Pancreas (tissue), 10 donors: ENCODE measurements around the gene ZP3. TPM values are rescaled to one million over a fixed set of nuclear protein-coding genes. Genes with fewer than 3 reads are reported as not detected.
"Not testable (repeated sequence)": the region's sequence is repeated elsewhere in the genome, so short reads cannot be mapped to it uniquely, and the experiment has no call there.

Source experiments
- ATAC-seq, 4 donors: fragments of 200-7000 bp; cut with Tn5 transposase; one replicate each; pipeline versions ENCODE4 v1.8.0 to v1.9.1; 2020; ENCODE audit warnings: mild to moderate bottlenecking in 4 of 4, moderate library complexity in 4 of 4
- DNase-seq, 6 donors: peaks; one replicate each; pipeline ENCODE4 v3.0.0-alpha.2; 2020
- FAIRE-seq: peaks from 2 replicates; lab custom pipeline; 2012; peaks lifted over from hg19 to GRCh38; lab: Jason Lieb, UNC
- H3K27ac ChIP-seq, 4 donors: fragments of 200-600 bp; sonication (generic); 1 replicate in 3 of 4; 2 replicates in 1 of 4; pipeline versions ENCODE4 v1.5.0 to v1.8.0; 2020
- H3K27me3 ChIP-seq, 4 donors: fragments of 200-600 bp; one replicate each; pipeline ENCODE4 v1.8.0; 2021
- H3K36me3 ChIP-seq, 3 donors: fragments of 200-600 bp; sonication (generic) in 1 of 3; one replicate each; pipeline versions ENCODE4 v1.5.0 to v1.8.0; 2020 to 2021
- H3K4me1 ChIP-seq, 3 donors: fragments of 200-600 bp; one replicate each; pipeline ENCODE4 v1.8.0; 2021
- H3K4me3 ChIP-seq, 4 donors: fragments of 200-600 bp; sonication (generic) in 2 of 4; one replicate each; pipeline versions ENCODE4 v1.5.0 to v1.8.0; 2020 to 2021
- H3K9me3 ChIP-seq, 4 donors: fragments of 200-600 bp; one replicate each; pipeline ENCODE4 v1.8.0; 2021
- WGBS, 2 donors: extraction: QIAGEN DNeasy Blood & Tissue Kit; methylation state at CpG; one replicate each; pipeline ENCODE4 v1.1.7; 2013; 5-methylcytosine and 5-hydroxymethylcytosine counted together
- intact Hi-C, 3 donors: fragments of 100-400 bp; cut with DNase I; formaldehyde crosslinking; loops; one replicate each; pipeline versions ENCODE4 v1.11.1 to v1.14.2; 2022
- polyA plus RNA-seq, 2 donors: library from polyadenylated mRNA; stranded (reverse); fragments of 200-250 nt; gene quantifications; one replicate each; pipeline ENCODE4 v1.2.3, GENCODE V29; 2013
- total RNA-seq, 6 donors: library from RNA; stranded (reverse); fragmentation: NEBNext Ultra II Directional in 4 of 6; extraction: Animal tissue kit (Norgen Biotek cat#: 25700) in 4 of 6; gene quantifications; one replicate each; pipeline versions ENCODE4 v1.2.1 to v1.2.4, GENCODE V29; 2021 to 2023
- TF ChIP-seq, protein P1 (sequence below), 4 donors: fragments of 200-600 bp; sonication (generic) in 3 of 4; IDR thresholded peaks; one replicate each; pipeline versions ENCODE4 v1.5.0 to v1.8.0; 2021; ENCODE audit warnings: antibody characterized with exemption in 4 of 4
- donor health status: healthy with polysubstance abuse.
- donor health status: DM: no; HTN: no; CAD: no; lungs with moderate emphysema.
- donor health status: DM: no; HTN: no; CAD: no.
- donor health status: control.
- donor health status: control.
- donor health status: Bipolar disorder and iron deficiency.
- donor health status: DM: yes; HTN: yes; CAD: no.
- donor health status: DM: no; HTN: no; CAD: no.
- donor health status: DM: no; HTN: no; CAD: no.
- donor health status: DM: yes; HTN: yes; CAD: no.

Gene ZP3
- total and polyA plus RNA-seq, 8 donors: 2.5 to 14.1 (median 5.9) TPM

- H3K4me1 ChIP-seq: no peaks in the 10 kb centered on the region
- H3K36me3 ChIP-seq: no peaks in the 10 kb centered on the region
- no peak overlapping the region for H3K4me3 ChIP-seq
- 91 to 93% methylated on average over 9 of the region's 9 CpGs for WGBS, 2 donors
- FAIRE-seq (no peak), DNase-seq (no peak), ATAC-seq (no peak)
- no peaks in the 10 kb centered on the region for H3K9me3 ChIP-seq
- TF ChIP-seq, protein P1, sequence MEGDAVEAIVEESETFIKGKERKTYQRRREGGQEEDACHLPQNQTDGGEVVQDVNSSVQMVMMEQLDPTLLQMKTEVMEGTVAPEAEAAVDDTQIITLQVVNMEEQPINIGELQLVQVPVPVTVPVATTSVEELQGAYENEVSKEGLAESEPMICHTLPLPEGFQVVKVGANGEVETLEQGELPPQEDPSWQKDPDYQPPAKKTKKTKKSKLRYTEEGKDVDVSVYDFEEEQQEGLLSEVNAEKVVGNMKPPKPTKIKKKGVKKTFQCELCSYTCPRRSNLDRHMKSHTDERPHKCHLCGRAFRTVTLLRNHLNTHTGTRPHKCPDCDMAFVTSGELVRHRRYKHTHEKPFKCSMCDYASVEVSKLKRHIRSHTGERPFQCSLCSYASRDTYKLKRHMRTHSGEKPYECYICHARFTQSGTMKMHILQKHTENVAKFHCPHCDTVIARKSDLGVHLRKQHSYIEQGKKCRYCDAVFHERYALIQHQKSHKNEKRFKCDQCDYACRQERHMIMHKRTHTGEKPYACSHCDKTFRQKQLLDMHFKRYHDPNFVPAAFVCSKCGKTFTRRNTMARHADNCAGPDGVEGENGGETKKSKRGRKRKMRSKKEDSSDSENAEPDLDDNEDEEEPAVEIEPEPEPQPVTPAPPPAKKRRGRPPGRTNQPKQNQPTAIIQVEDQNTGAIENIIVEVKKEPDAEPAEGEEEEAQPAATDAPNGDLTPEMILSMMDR (IDR thresholded peaks at IDR 0.05): no peak
- intact Hi-C loops: no loop called here
- no peak overlapping the region for H3K27ac ChIP-seq
- H3K27me3 ChIP-seq: no peaks in the 10 kb centered on the region
These were observed 5.5 kb downstream of the ZP3 start for GRCh38 chr7:76430211-76430610.

DNA sequence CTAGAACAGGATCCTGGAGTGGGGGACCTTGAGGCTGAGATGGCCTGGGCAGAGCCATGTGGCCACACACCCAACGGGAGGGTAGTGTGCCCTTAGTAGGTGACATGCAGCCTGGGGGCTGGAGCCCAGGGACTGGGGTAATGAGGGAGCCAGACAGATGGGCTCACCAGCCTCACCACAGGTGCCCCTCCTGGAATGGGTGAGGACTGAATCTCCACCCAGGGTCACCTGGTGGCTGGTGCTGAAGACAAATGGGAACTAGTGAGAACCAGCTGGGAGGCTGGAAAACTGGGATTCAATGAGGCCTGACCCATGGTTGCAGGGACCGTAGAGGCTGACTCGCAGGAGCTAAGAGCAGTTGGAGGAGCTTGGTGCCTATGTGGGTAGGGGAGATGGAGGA lies 6.1 kb downstream of the ZP3 start:
- intact Hi-C loops: no loop called here
- WGBS, 2 donors: 90 to 93% methylated on average over 3 of the region's 3 CpGs
- FAIRE-seq: no peak
- no peaks in the 10 kb centered on the region for H3K4me1 ChIP-seq
- no peak for ATAC-seq
- DNase-seq: no peak
- H3K27me3 ChIP-seq: no peaks in the 10 kb centered on the region
- TF ChIP-seq, protein P1 (IDR thresholded peaks at IDR 0.05): no peak
- no peaks in the 10 kb centered on the region for H3K36me3 ChIP-seq
- H3K27ac ChIP-seq: no peak overlapping the region
- H3K4me3 ChIP-seq: no peak overlapping the region
- no peaks in the 10 kb centered on the region for H3K9me3 ChIP-seq

DNA sequence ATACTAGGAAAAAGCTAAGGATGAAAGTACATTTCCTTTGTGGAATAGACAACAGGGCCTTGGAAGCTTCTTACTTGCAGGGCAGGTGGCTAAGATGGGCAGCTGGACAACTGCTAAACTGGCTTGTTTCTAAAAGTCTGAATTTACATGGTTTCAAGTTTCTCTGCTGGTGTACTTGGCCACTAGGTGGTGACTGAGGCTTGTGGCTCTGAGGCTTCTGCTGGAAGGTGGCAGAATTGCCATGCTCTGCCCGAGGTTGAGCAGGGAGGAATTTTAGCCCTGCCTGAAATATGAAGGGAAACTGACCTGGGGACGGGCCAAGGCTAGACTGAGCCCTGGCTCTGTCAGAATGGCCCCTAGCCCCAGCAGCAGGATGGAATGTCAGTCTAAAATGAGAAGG lies 13.1 kb downstream of the ZP3 start:
- TF ChIP-seq, protein P1 (IDR thresholded peaks at IDR 0.05): peak; percentile 36 to 59 (median 38)
- WGBS, 2 donors: 0 to 13% methylated on average over 1 to 2 of the region's 2 CpGs
- H3K27me3 ChIP-seq, H3K36me3 ChIP-seq, H3K4me3 ChIP-seq, H3K4me1 ChIP-seq, intact Hi-C loops, H3K27ac ChIP-seq, H3K9me3 ChIP-seq, FAIRE-seq: not testable (repeated sequence)
- ATAC-seq (peak; percentile 89 to 95 (median 92)), DNase-seq (peak in 5 of 6 donors; percentile 67 to 89 (median 73))

GRCh38 chr7:76439120-76439888 lies 14.6 kb downstream of the ZP3 start:
- H3K27me3 ChIP-seq, H3K27ac ChIP-seq, H3K4me1 ChIP-seq, H3K9me3 ChIP-seq, intact Hi-C loops, ATAC-seq, FAIRE-seq, H3K4me3 ChIP-seq, DNase-seq, H3K36me3 ChIP-seq: not testable (repeated sequence)
- 71 to 92% methylated on average over 1 to 4 of the region's 7 CpGs for WGBS, 2 donors

- H3K4me1 ChIP-seq, FAIRE-seq, DNase-seq, ATAC-seq, H3K4me3 ChIP-seq, intact Hi-C loops, H3K27me3 ChIP-seq, H3K27ac ChIP-seq, H3K9me3 ChIP-seq, H3K36me3 ChIP-seq: not testable (repeated sequence)
- WGBS, 2 donors: 84 to 87% methylated on average over 4 of the region's 4 CpGs
These were observed 15.7 kb downstream of the ZP3 start for GRCh38 chr7:76440404-76440803.

DNA sequence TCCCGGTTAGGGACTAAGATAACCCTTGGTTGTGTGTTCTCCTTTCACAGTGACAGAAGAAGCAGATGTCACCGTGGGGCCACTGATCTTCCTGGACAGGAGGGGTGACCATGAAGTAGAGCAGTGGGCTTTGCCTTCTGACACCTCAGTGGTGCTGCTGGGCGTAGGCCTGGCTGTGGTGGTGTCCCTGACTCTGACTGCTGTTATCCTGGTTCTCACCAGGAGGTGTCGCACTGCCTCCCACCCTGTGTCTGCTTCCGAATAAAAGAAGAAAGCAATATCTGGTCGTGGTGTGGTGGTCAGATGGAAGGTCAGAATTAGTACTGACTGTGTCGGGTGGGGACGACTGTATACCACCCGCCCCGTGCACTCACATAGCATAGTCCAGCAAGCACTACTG lies 17.0 kb downstream of the ZP3 start:
- DNase-seq, H3K9me3 ChIP-seq, FAIRE-seq, H3K4me1 ChIP-seq, H3K27me3 ChIP-seq, intact Hi-C loops, H3K4me3 ChIP-seq, H3K27ac ChIP-seq, H3K36me3 ChIP-seq: not testable (repeated sequence)
- 75 to 89% methylated on average over 1 to 2 of the region's 10 CpGs for WGBS, 2 donors
- peak in 3 of 4 donors; percentile 49 to 58 (median 50) for ATAC-seq

DNA sequence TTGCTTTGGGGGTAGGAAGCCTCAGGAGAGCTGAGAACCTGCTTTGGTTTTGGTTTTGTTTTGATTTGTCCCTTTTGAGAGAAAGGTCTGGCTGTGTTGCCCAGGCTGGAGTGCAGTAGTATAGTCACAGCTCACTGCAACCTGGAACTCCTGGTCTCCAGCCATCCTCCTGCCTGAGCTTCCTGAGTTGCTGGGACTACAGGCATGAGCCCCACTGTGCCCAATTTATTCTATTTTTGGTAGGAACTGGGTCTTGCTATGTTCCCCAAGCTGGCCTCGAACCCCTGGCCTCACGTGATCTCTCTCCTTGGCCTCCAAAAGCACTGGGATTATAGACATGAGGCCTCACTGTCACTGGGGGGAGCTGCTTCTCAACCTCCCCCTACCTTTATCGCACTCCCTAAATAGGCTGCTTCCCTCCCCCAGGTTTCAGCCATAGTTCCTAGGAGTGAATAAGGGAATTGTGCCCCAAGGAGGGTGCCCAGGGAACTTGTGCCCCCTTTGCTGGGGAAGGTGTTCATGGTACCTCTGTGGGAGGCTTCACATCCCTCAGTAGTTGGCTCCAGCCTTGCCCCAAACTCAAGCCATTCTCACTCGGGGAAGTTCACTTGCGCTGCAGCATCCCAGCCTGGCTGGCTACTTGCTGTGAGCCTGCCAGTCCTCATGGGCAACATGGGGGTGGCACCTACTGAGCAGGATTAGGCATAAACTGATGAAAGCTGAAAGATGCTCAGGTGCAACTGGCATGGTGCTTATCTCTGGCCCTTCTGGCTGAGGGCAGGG lies 18.1 kb downstream of the ZP3 start:
- WGBS, 2 donors: 86 to 92% methylated on average over 4 of the region's 5 CpGs
- H3K9me3 ChIP-seq, H3K4me3 ChIP-seq, H3K4me1 ChIP-seq, FAIRE-seq, ATAC-seq, intact Hi-C loops, H3K27me3 ChIP-seq, H3K36me3 ChIP-seq, DNase-seq, H3K27ac ChIP-seq: not testable (repeated sequence)

DNA sequence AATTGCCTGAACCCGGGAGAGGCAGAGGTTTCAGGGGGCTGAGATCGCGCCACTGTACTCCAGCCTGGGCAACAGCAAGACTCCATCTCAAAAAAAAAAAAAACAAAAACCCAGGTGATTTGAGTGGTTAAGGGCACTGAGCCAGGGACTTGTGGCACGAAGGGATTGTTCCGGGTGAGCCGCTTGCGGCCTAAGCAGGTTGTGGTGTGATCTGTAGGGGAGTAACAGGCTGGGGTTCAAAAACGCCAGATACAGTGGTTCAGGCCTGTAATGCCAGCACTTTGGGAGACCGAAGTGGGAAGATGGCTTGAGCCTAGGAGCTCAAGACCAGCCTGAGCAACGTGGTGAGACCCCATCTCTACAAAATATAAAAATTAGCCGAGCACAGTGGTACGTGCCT lies 19.1 kb downstream of the ZP3 start:
- peak in 3 of 4 donors; percentile 7 to 45 (median 27) for ATAC-seq

DNA sequence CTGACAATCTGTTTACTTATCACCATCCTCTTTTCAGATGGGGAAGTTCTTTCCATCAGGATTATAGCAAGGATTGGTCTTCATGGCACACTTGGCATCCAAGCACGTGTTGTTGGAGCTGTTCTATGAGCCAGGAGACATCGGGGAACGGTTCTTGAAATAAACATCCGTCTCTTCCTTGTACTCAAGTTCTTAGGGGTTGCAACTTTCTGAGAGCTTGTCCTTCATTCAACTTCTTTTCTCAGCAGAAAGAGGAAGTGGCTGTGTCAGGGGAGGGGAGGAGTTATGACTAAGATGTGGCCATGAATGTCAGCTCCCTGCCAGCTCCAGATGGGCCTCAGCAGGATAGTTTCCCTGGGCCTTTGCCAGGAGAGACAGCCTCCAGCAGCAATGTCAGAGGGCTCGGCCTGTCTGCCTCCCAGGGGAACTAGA lies 20.8 kb downstream of the ZP3 start:
- intact Hi-C loops, H3K4me3 ChIP-seq, H3K9me3 ChIP-seq, H3K36me3 ChIP-seq, H3K27me3 ChIP-seq, H3K4me1 ChIP-seq: not testable (repeated sequence)
- DNase-seq (peak in 2 of 6 donors; percentile 43 to 57), FAIRE-seq (peak; percentile 43), ATAC-seq (peak; percentile 74 to 97 (median 88))
- peak overlapping the region in 2 of 4 donors; percentile 41 to 53 for H3K27ac ChIP-seq
- WGBS, 2 donors: 4 to 17% methylated on average over 4 of the region's 5 CpGs

More for the DNA sequence above, 19.1 kb downstream of the ZP3 start:
- WGBS, 2 donors: 67 to 78% methylated on average over 6 to 10 of the region's 12 CpGs
- H3K9me3 ChIP-seq, H3K27ac ChIP-seq, H3K4me3 ChIP-seq, FAIRE-seq, H3K4me1 ChIP-seq, H3K27me3 ChIP-seq, DNase-seq, H3K36me3 ChIP-seq, intact Hi-C loops: not testable (repeated sequence)
